Measurements from ENCODE around the gene CCSER1.

Gene CCSER1

DNA sequence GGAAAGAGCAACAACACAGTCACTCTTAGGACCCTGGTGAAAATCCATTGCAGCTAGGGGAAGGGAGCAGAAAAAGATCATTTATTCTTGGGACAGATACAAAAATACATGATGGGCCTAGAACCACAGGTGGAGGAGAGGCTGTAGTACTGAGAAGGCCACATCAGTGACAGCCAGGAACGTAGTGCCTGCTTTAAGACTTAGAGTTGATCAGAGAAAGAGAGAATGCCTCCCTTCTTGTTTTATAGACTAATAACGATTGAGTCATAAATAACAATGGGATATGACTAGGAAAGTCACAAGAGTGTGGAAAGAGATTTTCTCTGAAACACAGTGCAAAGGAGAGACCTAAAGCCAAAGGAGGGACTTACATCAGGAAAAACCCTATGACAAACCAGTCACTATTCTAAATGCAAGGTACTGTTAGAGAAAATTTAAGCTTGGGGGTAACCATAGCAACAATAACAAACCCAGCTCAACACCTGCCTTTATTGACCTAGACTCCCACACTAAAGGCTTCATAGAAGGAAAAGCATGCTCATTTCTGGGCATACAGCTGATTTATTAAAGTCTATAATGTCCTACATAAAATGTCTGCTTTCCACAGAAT is 1161.6 kb downstream of the CCSER1 start:
- DNase-seq: no peak
- TF ChIP-seq, protein P1, sequence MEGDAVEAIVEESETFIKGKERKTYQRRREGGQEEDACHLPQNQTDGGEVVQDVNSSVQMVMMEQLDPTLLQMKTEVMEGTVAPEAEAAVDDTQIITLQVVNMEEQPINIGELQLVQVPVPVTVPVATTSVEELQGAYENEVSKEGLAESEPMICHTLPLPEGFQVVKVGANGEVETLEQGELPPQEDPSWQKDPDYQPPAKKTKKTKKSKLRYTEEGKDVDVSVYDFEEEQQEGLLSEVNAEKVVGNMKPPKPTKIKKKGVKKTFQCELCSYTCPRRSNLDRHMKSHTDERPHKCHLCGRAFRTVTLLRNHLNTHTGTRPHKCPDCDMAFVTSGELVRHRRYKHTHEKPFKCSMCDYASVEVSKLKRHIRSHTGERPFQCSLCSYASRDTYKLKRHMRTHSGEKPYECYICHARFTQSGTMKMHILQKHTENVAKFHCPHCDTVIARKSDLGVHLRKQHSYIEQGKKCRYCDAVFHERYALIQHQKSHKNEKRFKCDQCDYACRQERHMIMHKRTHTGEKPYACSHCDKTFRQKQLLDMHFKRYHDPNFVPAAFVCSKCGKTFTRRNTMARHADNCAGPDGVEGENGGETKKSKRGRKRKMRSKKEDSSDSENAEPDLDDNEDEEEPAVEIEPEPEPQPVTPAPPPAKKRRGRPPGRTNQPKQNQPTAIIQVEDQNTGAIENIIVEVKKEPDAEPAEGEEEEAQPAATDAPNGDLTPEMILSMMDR (IDR thresholded peaks at IDR 0.05; ENCODE audit: low read depth, low read length, missing control alignments): no peak
- in situ Hi-C loops (cut with HindIII; ENCODE audit: low pct_ligation_motif_present, low sequenced_read_pairs): no loop called here

DNA sequence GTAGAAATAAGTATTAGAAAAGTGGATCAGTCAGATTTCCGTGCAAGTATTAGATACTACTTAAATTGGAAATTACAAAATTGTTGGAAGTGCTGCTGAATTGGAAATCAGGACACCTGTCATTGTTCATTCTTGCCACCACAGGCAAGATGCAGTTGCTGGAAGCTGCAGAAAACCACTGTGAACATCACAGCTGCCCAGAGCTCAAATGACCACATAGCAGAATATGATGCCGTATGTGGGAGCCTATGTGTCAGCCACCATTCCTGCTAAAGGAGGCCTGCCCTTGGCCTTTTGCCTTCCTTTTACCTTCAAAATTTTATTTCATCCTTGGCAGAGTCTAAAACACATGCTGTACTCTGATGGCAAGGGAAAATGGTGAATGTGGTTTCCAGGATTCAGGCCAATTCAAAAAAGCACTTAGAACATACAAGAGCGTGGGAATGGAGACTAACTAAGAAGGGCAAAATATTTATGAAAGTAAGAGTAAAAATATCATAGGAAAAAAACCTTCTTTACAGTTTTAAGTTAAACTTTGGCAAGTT is 1171.0 kb downstream of the CCSER1 start:
- no peak for DNase-seq
- TF ChIP-seq, protein P1 (IDR thresholded peaks at IDR 0.05; ENCODE audit: low read depth, low read length, missing control alignments): no peak
- in situ Hi-C loops (cut with HindIII; ENCODE audit: low pct_ligation_motif_present, low sequenced_read_pairs): no loop called here
- H3K27ac ChIP-seq: no peak overlapping the region
- H3K36me3 ChIP-seq (replicated peaks): no peaks in the 10 kb centered on the region
- H3K27me3 ChIP-seq (replicated peaks): no peaks in the 10 kb centered on the region
- no peak overlapping the region for H3K4me3 ChIP-seq (ENCODE audit: low read depth, low read length)

More for the DNA sequence above, 1161.6 kb downstream of the CCSER1 start:
- H3K27ac ChIP-seq: no peak overlapping the region
- H3K4me3 ChIP-seq (ENCODE audit: low read depth, low read length): no peak overlapping the region
- H3K36me3 ChIP-seq (replicated peaks): no peaks in the 10 kb centered on the region
- H3K27me3 ChIP-seq (replicated peaks): no peaks in the 10 kb centered on the region

DNA sequence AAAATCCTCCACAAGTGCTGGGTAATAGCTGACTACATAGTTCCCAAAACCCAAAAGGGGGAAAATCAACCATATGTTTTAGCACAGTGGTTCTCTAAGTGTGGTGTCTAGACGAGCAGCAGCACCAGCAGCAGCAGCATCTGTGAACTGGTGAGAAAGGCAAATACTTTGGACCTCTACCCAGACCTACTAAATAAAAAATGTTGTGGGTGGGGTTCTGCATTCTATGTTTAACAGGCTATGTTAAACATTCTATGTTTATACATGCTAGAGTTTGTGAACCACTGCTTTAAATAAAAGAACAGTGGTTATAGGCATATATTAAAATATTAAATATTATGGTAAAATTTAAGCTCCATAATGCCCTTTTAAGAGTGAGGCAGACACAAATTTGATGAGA is 1171.6 kb downstream of the CCSER1 start:
- H3K27ac ChIP-seq: no peak overlapping the region

DNA sequence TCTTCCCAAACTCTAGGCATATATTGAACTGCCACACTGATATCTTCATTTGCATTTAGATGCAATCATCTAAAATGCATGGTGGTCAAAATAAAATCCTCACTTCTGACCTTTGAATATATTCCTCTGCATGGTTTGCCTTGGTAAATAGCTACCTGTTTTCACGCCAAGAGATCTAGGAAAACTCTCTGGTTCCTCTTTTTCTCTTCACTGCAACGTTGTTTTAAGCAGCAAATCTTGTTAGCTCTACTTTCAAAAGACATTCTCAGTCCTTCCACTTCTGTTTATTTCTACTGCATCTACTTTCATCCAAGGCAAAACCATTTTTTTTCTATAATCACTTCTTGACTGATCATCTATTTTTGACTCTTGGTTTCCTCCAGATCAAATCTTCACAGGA is 1174.9 kb downstream of the CCSER1 start:
- H3K27me3 ChIP-seq (replicated peaks): no peaks in the 10 kb centered on the region
- H3K4me3 ChIP-seq (ENCODE audit: low read depth, low read length): no peak overlapping the region
- TF ChIP-seq, protein P1 (IDR thresholded peaks at IDR 0.05; ENCODE audit: low read depth, low read length, missing control alignments): no peak
- in situ Hi-C loops (cut with HindIII; ENCODE audit: low pct_ligation_motif_present, low sequenced_read_pairs): no loop called here
- no peaks in the 10 kb centered on the region for H3K36me3 ChIP-seq (replicated peaks)
- H3K27ac ChIP-seq: no peak overlapping the region
- DNase-seq: no peak

More for the DNA sequence above, 1171.6 kb downstream of the CCSER1 start:
- no peak for DNase-seq
- H3K36me3 ChIP-seq (replicated peaks): no peaks in the 10 kb centered on the region
- H3K4me3 ChIP-seq (ENCODE audit: low read depth, low read length): no peak overlapping the region
- in situ Hi-C loops (cut with HindIII; ENCODE audit: low pct_ligation_motif_present, low sequenced_read_pairs): no loop called here
- no peaks in the 10 kb centered on the region for H3K27me3 ChIP-seq (replicated peaks)
- TF ChIP-seq, protein P1 (IDR thresholded peaks at IDR 0.05; ENCODE audit: low read depth, low read length, missing control alignments): no peak

DNA sequence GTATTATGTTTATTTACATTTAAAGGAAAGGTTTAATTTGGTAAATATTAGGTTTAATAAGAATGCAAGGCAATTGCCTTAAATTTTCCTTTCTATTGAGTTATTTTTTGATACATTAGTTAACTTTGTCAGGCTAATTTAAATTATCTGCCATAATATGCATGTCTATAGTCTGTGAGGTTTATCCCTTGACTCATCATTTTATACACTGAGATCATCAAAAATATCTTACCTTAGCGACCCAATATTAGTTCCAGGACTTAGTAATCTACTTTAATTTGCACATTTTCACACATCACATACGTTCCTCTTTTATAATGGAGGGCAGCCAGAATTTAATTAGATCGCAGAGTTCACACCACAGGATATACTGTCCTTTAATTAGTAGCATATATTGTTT is 1177.1 kb downstream of the CCSER1 start:
- H3K36me3 ChIP-seq (replicated peaks): no peaks in the 10 kb centered on the region
- H3K27ac ChIP-seq: no peak overlapping the region
- in situ Hi-C loops (cut with HindIII; ENCODE audit: low pct_ligation_motif_present, low sequenced_read_pairs): no loop called here
- H3K27me3 ChIP-seq (replicated peaks): no peaks in the 10 kb centered on the region
- no peak for DNase-seq
- TF ChIP-seq, protein P1 (IDR thresholded peaks at IDR 0.05; ENCODE audit: low read depth, low read length, missing control alignments): no peak
- H3K4me3 ChIP-seq (ENCODE audit: low read depth, low read length): no peak overlapping the region

DNA sequence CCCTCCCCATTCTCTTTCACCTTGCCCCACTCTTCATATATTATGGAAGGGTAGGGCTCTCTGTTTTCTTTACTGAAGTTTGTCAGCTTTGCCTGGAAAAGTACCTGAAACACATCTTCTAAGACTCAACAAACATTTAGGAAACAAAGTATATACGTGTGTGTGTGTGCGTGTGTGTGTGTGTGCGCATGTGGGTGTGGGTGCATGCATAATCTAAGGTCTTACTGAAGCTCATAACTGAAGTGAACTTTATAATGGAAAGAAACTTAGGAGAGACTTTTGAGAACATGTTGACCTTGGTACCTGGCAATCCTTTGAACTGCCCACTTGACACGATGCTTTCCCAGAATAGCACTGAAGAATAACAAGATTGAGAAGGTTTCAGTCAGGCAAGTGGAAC is 1190.2 kb downstream of the CCSER1 start:
- Histone ChIP-seq H3K27ac (no peak overlapping the region), H3K36me3 (replicated peaks) (no peaks in the 10 kb centered on the region), H3K27me3 (replicated peaks) (no peaks in the 10 kb centered on the region), H3K4me3 (ENCODE audit: low read depth, low read length) (no peak overlapping the region)
- TF ChIP-seq, protein P1 (IDR thresholded peaks at IDR 0.05; ENCODE audit: low read depth, low read length, missing control alignments): no peak
- DNase-seq: no peak
- in situ Hi-C loops (cut with HindIII; ENCODE audit: low pct_ligation_motif_present, low sequenced_read_pairs): no loop called here

Measured in brain microvascular endothelial cell (primary cell).